Measurements from ENCODE around the gene RGS3.
"Not testable (repeated sequence)": the region's sequence is repeated elsewhere in the genome, so short reads cannot be mapped to it uniquely, and the experiment has no call there.

Gene RGS3

GRCh38 chr9:113488071-113488470 lies 24.5 kb downstream of the RGS3 start:
- no peak for DNase-seq

- no peak for DNase-seq
These were observed 25.0 kb downstream of the RGS3 start for GRCh38 chr9:113488490-113488889.

DNA sequence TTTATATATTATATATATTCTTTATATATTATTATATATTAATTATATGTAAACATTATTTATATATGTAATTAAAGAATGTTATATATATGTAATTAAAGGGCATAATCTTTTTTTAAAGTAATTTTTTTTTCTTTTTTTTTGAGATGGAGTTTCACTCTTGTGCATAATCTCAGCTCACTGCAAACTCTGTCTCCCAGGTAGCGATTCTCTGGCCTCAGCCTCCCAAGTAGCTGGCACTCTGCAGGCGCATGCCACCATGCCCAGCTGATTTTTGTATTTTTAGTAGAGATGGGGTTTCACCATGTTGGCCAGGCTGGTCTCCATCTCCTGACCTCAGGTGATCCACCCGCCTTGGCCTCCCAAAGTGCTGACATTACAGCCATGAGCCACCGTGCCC lies 27.6 kb downstream of the RGS3 start:
- DNase-seq = not testable (repeated sequence)

- DNase-seq = peak in 4 of 56 donors; percentile 5 to 14 (median 10)
These were observed 29.0 kb downstream of the RGS3 start for GRCh38 chr9:113492343-113493202.

DNA sequence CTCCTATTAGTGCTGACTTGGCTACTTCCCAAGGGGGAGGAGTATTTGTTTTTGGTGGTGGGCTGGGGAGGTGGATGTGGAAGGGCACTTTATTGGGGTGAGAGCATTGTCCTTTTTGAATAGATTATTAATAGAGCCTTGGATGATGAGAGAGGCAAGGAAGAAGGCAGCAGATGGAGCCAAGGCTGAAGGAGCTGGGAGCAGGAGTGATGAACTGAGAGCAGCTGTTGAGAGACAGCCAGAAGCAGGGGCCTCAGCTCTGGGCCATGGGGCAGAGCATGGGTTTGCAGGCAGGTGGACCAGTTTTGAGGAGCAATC lies 29.6 kb downstream of the RGS3 start:
- DNase-seq = peak in 1 of 56 donors; percentile 11

- DNase-seq = no peak
These were observed 32.0 kb downstream of the RGS3 start for GRCh38 chr9:113495526-113495925.

GRCh38 chr9:113497051-113497450 lies 33.5 kb downstream of the RGS3 start:
- no peak for DNase-seq

DNA sequence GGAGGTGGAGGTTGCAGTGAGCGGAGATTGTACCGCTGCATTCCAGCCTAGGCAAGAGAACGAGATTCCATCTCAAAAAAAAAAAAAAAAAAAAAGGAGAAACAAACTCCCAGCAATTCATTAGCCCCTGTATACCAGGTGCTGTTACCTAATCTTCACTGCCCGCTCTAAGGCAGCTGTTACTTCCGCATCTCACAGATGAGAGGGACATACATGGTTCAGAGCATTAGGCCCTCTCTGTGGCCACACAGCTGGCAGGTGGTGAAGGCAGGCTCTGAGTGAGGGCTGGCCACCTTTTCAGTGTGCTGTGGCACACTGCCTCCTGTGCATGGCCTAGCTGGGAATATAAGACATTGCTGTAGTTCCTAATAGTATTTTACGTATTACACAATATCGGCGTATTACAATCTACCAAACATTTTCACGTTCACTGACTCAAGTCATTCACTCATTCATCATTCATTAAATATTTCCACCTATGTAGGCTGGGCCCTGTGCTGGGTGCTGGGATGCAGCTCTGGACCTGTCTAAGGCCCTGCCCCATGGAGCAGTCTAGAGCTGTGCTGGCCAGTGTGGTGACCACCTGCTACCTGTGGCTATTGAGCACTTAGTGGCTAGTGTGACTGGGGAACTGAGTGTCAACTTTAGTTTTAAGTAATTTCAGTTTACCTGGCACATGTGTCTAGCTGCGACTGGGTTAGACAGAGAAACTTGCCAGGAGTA lies 35.8 kb downstream of the RGS3 start:
- DNase-seq = no peak

DNA sequence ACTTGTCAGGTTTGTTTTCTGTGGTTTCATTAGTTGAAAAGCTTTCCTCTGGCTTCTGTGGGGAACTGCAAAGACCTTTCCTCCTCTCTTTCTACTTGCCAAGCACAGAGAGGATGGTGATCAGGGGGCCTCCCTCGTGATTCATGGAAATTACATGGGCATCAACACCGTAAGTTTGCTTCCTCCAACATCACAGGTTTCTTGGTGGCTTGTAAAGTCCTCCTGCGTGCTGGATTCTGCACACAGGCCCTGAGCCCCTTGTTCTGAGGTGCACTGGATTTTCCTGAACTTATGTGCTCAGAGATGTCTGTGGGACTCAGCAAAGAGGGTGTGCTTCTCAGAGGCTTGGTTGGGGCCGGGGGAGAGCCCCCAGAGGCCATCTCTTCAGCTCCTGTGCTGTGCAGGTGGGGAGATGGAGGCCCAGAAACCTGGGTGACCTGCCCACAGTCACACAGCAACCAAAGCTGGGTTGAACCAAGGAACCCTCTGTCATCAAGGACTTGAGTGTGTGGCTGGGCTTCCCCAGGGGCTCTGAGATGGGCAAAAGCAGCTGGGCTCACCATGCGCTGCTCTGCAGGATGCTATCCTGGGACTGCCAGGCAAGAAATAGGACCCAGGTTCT lies 36.5 kb downstream of the RGS3 start:
- DNase-seq = no peak

DNA sequence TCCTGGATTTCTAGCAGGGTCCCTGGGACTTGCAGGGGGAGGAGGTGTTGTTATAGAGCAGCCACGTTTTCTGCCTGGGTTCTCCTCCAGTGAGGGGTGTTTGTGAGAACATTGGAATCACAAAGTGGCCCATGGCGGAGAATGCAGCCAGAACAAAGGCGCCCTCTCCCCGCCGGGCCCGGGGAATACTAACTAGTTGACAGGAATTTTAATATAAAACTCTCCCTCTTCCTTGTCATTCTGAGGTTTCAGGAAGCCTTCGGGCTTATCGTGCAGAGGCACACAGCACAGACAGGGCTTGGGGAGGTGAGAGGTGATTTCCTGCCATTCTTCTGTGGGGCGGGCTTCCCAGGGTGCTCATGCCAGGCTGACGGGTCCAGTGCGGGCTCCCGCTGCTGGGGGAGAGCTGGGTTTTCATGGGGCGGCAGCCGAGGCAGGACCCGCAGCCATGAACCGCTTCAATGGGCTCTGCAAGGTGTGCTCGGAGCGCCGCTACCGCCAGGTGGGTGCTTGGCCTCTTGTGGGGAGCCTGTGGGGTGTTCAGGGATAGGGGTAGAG lies 37.7 kb downstream of the RGS3 start:
- no peak for DNase-seq

GRCh38 chr9:113501852-113502251 lies 38.3 kb downstream of the RGS3 start:
- DNase-seq = no peak

- no peak for DNase-seq
These were observed 39.0 kb downstream of the RGS3 start for GRCh38 chr9:113502427-113503034.

DNA sequence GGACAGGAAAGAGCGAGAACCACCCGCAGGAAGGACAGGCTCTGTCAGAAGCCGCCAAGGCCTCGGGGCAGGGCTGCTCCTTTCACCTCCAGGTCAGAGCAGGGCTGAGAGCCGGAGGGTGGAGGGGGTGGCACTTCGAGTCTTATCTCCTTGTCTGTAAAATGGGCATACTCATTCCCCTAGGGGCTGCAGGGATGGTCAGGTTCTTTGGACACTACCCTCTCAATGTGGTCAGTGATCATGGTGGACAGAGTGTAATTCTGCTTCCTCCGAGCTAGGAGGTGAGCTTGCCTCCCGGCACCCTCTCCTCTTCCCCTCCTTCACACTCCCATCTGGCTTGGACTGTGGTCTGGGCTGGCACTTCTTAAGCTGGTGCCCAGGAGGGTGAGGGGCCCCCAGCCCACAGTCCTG lies 39.6 kb downstream of the RGS3 start:
- DNase-seq = no peak

- no peak for DNase-seq
These were observed 40.2 kb downstream of the RGS3 start for GRCh38 chr9:113503613-113504211.

DNA sequence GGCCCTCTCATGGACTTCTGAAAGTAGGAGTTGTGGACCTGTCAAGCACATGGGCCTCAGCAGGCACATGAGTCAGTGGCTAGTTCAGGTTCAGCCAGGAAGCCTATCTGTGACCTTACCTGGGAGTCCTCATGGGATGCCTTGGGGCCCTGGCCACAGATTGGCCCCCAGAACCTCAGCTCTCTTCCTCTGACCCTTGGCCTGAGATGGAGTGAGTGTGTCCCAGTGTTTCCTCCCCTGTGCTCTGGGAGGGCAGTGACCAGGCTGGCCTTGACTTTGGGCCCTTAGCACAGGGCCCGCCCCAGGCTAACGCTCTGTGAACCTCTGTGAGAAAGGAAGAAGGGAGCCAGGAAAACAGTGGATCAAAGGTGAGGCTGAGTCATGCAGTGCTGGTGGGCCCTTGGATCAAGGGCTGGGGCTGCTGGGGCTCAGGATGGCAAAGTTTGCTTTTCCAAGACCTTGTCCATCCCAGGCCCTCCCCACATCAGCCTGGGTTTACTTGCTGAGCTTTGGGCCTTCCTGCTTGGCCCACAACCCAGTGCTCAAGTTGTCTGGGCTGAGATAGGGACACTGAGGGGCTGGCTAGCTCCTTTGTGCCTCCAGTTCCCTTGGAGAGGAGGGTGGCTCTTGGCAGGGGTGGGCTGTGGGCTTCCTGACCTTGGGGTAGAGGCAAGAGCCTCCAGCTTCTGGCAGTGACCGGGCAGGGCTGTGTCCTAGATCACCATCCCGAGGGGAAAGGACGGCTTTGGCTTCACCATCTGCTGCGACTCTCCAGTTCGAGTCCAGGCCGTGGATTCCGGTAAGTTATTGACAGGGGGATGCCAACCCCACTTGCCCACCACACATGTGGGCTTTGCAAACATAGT lies 41.4 kb downstream of the RGS3 start:
- DNase-seq = no peak

DNA sequence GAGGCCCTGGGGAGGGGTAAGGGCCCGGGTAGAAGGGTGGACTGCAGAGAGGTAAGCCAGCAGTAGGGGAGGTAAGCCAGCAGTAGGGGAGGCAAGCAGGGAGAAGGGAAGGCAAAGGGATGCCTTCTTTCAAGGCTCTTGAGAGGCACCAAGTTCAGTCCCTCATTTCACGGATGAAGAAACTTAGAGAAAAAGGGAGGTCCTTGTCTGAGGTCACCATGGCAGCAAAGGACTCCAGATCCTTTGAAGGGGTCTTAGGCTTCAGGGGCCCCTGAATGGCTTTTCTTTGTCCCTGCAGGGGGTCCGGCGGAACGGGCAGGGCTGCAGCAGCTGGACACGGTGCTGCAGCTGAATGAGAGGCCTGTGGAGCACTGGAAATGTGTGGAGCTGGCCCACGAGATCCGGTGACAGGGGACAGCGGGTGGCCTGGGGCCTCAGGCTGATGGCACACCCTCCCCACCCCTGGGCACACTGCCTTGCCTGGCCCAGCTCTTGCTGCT lies 42.6 kb downstream of the RGS3 start:
- DNase-seq = peak in 3 of 56 donors; percentile 8 to 14 (median 13)

GRCh38 chr9:113507256-113507655 lies 43.7 kb downstream of the RGS3 start:
- no peak for DNase-seq

- DNase-seq = no peak
These were observed 44.7 kb downstream of the RGS3 start for GRCh38 chr9:113508111-113508749.

GRCh38 chr9:113509463-113509862 lies 45.9 kb downstream of the RGS3 start:
- DNase-seq = no peak

All from amygdala (tissue), 56 donors.